HG02610 (cell line): ENCODE data around the gene AFF3.

ENCODE experiments used
- ATAC-seq: cut with Tn5 transposase; IDR thresholded peaks from one replicate; pipeline ENCODE4 v1.9.1; 2021; ENCODE audit warnings: mild to moderate bottlenecking, moderate library complexity; ENCODE audit not compliant: unreplicated experiment

AFF3 gene

GRCh38 chr2:100072503-100072902, 69.9 kb downstream of the AFF3 start:
- no peak for ATAC-seq

DNA sequence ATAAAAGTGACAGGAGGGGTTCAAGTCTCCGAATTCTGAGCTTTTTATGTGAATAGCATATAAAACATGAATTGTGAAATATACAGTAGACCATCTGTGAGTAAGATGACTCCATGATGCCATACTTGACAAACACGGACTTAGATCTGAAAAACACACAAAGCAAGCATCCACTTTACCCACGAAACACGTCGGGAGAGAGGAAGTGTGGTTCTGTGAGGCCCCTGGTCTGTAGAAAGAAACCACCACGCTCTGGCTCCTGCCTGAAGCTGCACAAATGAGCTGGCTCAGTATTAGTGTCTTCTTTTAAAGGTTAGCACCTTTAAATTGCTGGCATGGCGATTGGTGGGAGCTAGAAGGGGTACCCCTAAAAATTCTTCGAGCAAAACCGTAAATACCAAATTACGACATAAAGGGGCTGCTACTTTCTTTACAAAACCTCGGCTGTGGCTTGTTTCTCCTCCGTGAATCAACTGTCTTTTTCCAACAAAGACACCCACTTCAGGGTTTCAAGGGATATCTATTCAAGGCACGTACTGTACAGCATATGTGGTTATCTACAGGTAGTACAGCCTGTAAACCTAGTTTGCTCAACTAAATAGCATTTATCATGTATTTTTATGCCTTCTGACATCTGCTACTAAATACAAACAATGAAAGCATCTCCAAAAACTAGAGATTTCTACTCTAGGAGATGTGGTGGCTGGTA, 70.9 kb downstream of the AFF3 start:
- ATAC-seq, result no peak

DNA sequence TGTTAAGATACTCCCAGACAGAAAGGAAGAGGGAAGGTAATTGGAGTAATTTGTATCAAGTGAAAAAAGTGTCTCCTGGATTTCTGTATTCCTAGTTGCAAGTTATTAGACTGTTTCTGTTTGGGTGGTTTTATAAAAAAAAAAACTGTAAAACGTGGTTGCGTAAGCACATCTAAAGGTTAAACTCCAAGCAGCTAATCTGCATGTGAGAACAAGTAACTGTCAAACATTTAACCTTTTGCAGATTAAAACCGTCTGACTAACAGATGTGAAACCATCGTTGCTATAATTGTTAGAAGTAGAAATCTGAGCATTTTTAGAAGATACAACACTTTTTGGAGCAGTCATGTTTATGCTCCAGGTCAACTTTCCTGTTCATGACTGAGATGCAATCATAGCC, 72.3 kb downstream of the AFF3 start:
- ATAC-seq, result no peak

DNA sequence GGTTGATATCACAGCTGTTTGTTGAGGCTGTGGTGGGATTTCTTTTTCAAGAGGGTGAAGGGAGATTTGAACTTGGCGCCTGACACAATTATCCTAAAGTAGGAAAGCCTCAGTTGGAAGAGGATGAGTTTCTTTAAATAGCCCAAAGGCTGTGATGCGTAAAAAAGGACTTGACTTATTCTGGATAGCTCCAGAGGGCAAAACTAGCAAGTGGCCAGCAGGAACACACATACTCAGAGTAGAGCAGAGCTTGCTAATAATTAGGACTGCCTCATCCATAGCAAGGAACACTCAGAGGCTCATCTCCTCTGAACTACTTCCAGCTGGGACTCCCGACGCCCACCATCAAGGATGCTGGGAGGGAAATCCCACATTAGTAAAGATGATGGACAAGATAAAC, 74.0 kb downstream of the AFF3 start:
- ATAC-seq, result no peak

GRCh38 chr2:100067784-100068183, 74.6 kb downstream of the AFF3 start:
- ATAC-seq, result no peak

DNA sequence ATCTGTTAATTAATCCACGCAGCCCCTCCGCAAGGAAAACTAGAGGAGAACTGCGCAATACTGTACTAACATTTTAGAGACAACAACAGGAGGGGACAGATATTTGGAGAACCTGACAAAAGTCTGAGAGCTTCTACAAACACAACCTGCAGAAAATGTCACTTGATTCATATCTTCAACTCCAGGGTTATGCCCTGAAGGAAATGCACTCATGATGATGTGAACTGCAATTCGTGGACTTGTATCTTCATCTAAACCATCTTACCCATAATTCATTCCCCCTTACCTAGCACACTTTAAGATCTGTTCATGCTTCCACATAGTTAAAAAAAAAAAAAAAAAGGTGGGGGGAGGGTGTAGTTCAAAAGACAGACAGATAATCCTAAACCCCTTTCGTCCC, 75.5 kb downstream of the AFF3 start:
- no peak for ATAC-seq

GRCh38 chr2:100066246-100066645, 76.1 kb downstream of the AFF3 start:
- ATAC-seq, result no peak

DNA sequence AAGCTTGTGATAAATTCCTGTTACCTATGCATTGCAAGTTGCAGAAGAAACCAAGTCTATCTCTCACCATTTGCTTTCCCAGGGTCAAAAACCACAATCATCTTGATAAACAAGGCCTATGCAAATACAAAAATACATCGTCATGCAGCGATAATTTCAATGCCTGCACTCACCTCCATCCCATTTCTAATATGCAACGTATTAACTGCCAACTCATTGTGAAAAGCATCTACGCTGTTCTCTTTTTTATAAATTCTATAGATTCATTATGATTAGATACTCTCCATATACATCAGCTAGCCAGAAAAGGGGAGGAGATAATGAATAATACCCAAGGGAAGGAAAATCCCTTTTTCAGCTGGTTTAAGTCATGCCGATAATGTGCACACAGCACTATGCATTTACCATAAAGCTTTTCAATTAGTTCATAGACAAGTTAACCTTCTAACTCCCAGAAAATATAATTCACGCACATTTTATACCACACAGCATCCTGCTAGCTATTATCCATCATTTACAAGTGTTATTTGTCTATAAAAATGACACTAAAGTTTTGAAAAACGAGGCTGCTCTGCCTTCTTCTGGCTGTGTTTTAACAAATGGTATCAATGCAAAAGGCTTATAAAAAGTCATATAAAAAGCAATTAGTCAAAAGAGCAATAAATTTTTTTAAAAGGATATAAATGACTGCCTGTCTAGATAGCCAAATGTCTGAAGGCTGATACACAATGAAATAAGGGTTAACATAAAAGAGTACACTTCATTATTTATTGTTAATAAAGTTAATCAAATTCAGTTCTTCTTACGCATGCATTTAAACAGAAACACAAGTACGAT, 77.6 kb downstream of the AFF3 start:
- no peak for ATAC-seq

DNA sequence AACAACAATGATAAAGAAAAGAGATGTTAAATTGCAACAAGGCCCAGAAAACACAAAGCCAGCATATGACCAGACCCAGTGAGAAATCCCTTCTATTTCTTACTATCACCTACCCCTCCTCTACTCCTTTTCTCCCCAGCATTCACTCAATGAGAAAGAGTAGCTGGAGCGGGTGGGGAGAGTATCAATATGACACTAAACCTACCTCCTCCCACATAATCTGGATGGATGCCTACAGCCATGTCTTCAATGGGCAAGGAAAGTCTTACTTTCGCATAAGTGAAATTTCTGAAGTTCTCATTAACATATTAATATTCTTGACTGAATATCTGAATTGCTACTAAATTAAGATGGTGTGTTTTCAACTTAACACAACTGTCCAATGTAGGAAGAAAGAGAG, 78.2 kb downstream of the AFF3 start:
- no peak for ATAC-seq

DNA sequence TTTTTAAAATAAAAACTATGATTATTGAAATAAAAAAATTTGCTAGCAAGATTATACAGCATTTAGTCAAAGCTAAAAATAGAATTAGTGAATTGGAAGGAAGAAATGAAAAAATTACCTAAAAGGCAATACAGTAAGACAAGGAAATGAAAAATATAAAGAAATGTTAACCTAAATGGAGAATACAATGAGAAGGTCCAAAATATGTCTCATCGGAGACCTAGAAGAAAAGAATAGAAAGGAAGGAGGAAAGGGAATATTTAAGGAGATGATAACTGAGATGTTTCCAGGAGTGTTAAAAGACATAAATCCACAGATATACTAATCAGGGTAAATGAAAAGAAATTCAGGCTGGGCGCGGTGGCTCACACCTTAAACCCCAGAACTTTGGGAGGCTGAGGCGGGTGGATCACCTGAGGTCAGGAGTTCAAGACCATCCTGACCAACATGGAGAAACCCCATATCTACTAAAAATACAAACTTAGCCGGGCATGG, 78.9 kb downstream of the AFF3 start:
- no peak for ATAC-seq

GRCh38 chr2:100062336-100062735, 80.1 kb downstream of the AFF3 start:
- ATAC-seq, result no peak

- ATAC-seq, result no peak
These were observed 81.5 kb downstream of the AFF3 start for GRCh38 chr2:100060875-100061274.

DNA sequence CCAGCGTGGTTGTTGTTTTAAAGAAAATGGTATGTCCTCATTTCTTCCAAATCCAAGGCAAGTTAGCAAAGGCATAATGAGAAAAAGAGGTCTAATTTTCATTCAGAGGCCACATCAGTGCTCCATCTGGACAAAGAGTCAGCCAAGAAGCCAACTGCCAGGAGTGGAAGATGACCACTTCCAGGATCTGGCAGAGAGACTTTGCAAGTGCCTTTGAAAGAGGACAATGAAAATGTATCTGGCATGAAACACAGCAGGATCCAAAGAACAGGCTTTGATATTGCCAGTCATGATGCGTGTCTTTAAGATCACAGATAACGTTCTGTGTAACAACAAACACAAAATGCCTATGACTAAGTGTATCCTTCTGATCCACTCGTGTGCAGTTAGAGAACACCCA, 82.8 kb downstream of the AFF3 start:
- ATAC-seq, result no peak

DNA sequence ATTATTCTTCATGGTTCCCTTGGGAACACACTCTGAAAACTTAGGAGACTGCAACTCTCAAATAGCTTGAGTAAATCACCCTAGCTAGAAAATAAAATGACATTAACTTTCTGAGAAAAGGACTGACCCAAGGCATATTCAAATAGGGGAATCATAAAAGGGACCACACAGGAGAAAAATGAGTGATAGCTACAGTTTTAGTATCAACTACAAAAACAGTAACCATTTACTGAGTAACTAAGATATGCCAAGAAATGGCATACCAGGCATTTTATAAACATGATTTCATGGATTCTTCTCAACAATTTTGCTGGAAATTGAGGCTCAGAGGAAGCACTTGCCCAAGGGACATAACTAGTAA, 84.5 kb downstream of the AFF3 start:
- ATAC-seq, result no peak

GRCh38 chr2:100054426-100054825, 88.0 kb downstream of the AFF3 start:
- ATAC-seq, result no peak

- ATAC-seq, result no peak
These were observed 89.1 kb downstream of the AFF3 start for GRCh38 chr2:100053087-100053885.

- no peak for ATAC-seq
These were observed 89.7 kb downstream of the AFF3 start for GRCh38 chr2:100052650-100053049.

DNA sequence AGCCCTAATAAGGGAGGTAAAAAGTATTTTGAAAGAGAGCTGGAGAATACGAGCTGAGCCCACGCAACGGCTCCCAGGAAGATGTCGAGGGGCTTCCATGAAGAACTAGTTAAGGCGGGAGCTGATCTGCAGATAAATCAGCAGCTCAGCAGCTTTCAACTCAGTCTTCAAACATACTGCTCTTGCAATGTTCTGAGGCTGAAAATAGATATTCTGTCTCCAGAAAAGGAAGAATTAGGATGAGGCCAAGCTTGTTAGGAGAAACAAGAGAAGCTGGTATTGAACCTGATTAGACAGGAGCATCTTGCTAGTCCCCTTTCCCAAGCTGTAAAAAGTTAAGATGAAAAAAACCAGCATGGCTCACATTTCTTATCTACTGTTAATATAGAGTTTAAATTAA, 91.1 kb downstream of the AFF3 start:
- ATAC-seq, result no peak

GRCh38 chr2:100050685-100051084, 91.7 kb downstream of the AFF3 start:
- ATAC-seq, result no peak

GRCh38 chr2:100046961-100047947, 95.1 kb downstream of the AFF3 start:
- ATAC-seq, result no peak
